NCI-H524 (cell line): ENCODE measurements around the gene ZNF780B.
"Not testable (repeated sequence)": the region's sequence is repeated elsewhere in the genome, so short reads cannot be mapped to it uniquely, and the experiment has no call there.

Experiments
- DNase-seq, 2 experiments: peaks; one replicate each; lab custom pipeline; 2025; lab: John Stamatoyannopoulos, UW

The ZNF780B gene

DNA sequence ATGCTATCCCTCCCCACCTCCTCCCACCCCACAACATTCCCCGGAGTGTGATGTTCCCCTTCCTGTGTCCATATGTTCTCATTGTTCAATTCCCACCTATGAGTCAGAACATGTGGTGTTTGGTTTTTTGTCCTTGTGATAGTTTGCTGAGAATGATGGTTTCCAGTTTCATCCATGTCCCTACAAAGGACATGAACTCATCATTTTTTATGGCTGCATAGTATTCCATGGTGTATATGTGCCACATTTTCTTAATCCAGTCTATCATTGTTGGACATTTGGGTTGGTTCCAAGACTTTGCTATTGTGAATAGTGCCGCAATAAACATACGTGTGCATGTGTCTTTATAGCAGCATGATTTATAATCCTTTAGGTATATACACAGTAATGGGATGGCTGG is 18.0 kb downstream of the ZNF780B start:
- DNase-seq = not testable (repeated sequence)

DNA sequence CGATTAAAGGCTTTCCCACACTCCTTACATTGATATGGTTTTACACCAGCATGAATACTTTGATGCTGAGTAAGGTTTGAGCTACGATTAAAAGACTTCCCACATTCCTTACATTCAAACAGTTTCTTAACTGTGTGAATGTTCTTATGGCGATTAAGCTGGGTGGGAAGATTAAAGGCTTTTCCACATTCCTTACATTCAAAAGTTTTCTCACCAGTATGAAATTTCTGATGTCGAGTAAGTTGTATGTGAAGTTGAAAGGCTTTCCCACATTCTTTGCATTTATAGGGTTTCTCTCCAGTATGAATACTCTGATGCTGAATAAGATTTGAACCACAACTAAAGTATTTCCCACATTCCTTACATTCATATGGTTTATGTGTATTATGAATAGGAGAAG is 20.0 kb downstream of the ZNF780B start:
- DNase-seq = no peak

DNA sequence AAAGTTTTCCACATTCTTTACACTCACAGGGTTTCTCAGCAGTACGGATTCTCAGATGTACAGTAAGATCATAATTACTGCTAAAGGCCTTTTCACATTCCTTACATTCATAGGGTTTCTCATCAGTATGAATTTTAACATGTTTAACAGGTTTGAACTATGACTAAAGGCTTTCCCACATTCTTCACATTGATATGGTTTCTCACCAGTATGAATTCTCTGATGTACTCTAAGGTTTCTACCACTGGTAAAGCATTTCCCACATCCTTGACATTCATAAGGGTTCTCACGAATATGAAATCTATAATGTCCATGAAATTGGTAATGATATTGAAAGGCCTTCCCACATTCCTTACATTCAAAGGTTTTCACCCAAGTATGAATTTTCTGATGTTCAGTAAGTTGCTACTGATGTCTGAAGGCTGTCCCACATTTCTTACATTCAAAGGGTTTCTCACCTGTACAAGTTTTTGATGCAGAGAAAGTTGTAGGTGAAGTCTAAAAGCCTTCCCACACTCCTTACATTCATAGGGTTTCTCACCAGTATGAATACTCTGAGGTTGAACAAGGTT is 22.0 kb downstream of the ZNF780B start:
- DNase-seq = no peak

DNA sequence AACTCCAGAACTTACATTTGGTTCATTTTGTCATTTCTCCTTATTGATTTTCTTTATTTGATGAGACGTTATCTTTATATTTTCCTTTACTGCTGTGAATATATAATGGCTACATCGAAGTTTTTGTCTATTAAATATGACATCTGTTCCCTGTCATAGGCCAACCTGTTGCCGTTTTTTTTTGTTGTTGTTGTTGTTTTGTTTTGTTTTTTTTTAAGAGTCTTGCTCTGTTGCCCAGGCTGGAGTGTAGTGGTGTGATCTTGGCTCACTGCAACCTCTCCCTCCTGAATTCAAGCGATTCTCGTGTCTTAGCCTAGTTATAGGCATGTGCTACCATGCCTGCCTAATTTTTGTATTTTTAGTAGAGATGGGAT is 29.4 kb downstream of the ZNF780B start:
- no peak for DNase-seq

DNA sequence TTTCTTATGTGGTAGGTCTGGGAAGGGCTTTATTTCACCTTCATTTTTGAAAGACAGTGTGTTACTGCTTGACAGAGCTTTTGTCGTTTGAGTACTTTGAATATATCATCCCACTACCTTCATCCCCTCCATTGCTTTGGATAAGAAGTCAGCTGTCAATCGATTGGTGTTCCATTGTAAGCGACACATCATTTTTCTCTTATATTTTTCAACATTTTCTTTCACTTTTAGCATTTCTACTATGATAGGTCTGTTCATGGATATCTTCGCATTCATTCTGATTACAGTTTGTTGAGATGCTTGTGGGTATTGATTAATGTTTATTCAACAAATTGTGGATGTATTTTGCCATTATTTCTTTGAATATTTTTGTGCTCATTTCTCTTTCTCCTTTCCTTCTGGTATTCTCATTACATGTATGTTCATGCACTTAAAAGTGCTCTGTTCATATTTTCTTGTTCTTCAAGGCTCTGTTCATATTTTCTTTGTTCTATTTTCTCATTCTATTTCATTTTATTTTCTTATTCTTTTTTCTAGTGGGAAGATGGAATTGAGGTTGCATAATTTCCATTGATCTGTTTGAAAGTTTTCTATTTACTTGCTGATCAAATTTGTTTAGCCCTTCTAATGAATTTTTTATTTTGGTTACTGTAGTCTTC is 30.0 kb downstream of the ZNF780B start:
- no peak for DNase-seq

DNA sequence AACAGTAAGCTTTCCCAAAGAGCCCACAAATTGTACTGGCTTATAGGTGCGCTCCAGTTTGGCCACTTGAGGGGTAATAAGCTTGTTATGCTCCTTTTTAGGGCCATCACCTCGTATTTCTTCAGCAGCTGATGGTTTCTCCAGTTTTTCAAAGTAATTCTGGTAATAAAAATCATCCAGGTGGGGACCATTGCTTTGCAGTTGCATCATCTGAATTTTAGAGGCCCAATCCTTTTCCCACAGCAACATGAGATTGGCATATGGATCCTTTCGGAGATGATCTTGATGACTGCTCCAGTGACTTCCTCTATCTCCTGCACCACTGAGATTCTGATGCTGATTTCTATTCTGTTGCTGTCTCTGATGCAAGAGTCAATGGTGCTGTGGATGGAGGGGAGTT is 32.1 kb downstream of the ZNF780B start:
- DNase-seq = no peak

DNA sequence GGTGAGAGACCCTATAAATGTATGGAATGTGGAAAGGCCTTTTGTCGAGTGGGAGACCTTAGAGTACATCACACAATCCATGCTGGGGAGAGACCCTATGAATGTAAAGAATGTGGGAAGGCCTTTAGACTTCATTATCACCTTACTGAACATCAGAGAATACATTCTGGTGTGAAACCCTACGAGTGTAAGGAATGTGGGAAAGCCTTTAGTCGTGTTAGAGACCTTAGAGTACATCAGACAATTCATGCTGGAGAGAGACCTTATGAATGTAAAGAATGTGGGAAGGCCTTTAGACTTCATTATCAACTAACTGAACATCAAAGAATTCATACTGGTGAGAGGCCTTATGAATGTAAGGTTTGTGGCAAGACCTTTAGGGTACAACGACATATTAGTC is 42.0 kb downstream of the ZNF780B start:
- DNase-seq = no peak

DNA sequence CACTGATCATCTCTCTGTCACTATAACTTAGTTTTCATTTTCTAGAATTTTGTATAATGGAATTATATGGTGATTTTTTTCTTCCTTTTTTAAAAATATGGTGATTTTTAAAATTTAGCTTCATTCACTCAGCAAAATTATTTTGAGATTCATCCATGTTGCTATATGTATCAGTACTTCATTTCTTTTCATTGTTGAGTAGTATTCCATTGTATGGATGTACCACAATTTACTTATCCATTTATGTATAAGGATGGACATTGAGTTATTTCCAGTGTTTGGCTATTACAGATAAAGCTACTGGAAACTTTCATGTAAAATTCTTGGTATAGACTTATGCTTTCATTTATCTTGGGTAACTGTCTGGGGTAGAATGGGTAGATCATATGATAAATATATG is 46.4 kb downstream of the ZNF780B start:
- no peak for DNase-seq

DNA sequence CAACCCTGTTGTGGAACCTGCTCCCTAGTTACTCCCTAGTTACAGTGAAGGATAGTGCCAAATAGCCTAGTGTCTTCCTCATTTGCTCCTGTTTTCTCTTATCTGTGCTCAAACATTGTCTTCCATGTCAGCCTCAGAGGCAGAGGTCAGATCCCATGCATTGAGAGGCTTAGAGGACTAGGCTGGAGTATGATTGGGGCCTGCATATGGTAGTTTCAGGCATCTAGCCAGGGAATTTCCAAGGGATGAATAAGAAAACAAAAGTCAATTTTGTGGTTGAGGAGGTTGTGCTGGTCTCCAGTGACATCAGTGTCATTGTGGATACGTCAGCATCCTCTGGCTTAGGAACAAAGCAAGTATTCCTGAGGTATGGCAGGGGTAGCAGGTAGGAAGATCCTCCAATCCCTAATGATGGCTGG is 49.7 kb downstream of the ZNF780B start:
- no peak for DNase-seq

DNA sequence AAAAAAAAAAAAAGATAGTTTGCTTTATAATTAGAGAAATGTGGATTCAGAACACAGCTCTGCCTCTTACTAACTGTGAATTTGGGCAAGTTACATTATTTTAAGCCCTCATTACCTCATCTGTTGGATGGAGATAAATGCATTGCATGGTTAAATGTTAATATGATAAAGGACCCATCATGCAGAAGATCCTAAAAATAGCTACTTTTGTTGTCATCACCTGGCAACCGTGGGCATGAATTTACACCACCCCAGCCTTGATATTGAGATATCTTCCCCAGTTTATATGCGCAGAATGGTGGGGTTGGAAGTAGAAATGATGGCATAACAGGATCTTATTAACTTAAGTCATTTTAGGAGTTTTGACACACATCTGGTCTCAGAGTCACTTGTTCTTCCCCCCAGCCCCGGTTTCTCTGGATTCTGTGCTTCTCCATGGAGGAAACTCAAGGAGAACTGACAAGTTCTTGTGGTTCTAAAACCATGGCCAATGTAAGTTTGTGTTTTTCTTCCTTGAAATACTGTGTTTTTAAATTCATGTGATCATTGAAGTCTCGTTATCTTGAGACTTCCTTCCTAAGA is 50.2 kb downstream of the ZNF780B start:
- no peak for DNase-seq

DNA sequence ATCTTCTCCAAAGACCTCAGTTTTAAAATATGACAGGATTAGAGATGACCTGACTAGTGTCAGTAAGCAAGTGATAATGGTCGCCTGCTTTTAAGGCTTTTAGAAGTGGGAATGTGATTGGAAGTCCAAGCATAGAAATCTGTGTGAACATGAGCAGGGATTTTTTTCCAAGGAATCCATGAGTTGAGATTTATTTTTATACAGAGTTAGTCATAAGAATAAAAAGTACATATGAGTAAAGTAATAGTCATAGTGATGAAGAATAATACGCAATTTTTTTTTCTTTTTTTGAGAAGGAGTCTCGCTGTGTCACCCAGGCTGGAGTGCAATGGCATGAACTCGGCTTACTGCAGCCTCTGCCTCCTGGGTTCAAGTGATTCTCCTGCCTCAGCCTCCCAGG is 57.5 kb downstream of the ZNF780B start:
- no peak for DNase-seq

DNA sequence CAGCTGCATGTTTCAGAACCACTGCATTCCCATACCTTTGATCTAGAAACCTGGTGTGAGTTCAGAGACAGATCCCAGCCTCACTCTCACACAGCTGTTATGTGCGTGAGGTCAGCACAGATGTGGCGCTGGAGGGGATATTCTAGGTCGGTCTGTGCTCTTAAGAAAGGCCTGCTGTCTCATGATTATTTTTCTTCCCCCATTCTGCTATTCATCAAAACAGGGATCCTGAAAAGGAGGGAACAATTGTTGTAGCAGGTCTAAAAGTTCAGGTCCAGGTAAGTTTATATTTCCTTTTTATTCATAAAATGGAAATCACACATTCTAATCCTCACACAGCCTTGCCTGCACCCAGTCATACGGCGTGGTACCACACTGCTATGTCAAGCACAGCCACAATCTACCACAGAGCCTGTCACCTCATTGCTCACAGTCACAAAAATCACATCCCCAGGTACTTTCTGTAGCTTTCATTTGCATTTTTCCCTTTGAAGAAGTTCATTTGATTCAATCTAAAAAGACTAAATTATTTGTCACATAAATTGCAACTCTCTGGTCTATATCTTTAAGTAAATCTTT is 58.3 kb downstream of the ZNF780B start:
- no peak for DNase-seq

DNA sequence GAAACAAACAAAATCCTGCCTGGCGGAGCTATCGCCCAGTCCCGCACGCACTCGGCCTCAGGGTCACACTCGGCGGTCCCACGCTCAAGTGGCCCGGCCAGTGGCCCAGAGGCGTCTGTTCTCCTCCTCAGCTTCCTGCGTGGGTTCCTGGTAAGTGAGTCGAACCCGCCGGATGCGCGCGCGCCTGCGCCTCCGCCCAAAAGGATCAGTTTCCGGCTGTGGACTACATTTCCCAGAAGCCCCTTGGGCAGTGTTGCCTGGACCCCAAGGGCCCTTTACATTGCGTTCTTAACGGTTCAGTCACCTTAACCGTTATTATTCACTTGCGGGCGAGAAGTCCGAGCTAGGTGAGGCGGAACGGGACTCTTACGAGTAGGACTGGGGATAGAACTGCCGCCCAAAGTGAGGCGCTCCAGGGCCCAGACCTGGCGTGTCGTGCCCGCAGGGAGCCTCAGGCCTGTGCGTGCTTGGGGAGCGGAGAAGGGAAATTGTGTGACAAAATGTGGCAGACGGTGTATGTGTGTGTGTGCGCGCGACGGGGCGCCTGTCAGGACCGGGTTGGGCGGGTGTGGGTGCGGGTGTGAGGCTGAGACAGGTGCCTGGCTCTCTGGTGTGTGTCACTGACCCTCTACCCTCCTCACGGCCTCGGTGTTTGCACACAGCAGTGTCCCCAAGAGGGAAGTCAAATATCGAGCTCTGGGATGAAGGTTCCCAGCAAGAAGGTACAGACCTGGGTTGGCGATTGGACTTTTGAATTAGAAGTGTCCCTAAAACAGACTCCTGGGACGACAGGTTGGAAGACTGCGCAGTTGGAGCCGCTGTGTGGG is 59.0 kb downstream of the ZNF780B start, which contains the start of gene ZNF546:
TSS of gene ZNF546 (plus strand) at position 250 of the 827 bp plus-strand sequence. CDS start 1,267 bp downstream, outside the sequence.
- peak; percentile 87 to 91 for DNase-seq

DNA sequence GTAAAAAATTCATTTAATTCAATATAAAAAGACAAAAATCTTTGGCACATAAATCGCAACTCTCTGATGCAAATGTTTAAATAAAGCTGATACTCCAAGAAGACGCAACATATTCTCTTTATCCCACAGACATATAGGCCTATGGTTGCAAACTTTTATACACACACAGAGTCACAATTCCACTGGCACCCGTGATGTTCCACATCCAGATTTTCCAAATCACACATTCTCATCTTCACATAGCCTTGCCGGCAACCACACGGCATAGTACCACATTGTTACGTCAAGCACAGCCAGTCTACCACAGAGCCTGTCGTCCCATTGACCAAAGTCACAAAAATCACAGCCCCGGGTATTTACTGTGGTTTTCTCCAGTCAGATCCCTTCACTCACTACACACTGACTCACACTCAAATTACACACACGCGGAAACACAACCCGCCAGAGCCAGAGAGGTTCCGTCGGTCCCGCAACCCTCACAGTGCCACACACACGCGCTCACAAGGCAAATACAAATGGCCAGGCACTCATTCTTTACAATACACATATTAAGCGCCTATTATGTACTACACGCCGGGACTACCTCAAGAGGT is 59.7 kb downstream of the ZNF780B start:
- peak; percentile 42 to 63 for DNase-seq

DNA sequence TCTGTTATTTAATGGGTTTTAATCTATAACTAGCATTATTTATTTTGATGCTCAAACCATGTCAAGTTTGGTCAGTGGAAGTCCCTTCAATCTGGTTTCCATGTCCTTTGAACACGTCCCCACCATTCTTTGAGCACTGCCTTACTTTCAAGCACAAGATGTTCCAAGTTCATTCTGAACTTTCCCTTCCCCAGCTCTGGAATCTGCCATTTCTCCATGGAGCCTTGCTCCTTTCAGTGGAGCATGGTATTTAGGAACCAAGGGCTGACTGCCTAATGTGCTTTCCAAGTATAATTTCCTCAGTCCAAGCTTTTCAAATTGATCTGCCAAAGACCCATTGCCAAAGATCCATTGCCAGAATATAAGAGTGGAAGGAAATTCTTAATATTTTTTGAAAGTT is 60.2 kb downstream of the ZNF780B start:
- DNase-seq = no peak

DNA sequence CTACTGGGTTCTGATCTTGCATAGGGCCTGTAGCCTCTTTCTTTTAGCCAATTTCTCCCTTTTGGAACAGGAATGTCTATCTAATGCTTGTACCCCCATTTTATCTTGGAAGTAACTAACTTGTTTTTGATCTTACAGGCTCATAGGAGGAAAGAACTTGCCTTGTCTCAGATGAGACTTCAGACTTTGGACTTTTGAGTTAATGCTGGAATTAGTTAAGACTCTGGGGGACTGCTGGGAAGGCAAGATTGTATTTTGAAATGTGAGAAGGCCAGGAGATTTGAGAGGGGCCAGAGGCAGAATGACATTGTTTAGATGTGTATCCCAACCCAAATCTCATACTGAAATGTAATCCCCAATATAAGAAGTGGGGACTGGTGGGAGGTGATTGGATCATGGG is 61.7 kb downstream of the ZNF780B start:
- DNase-seq = no peak

DNA sequence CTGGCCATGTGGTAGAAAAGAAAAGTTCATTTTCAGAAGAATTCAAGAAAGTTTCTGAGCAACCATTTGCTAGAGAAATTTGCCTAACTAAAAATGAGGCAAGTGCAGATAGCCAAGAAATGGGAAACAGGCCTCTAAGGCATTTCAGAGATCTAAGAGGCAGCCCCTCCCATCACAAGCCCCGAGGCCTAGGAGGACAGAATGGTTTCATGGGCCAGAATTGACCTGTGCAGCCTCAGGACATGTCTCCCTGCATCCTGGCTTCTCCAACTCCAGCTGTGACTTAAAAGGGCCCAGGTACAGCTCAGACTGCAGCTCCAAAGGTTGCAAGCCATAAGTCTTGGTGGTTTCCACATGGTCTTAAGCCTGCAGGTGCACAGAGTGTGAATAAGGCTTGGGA is 62.4 kb downstream of the ZNF780B start:
- DNase-seq = no peak

DNA sequence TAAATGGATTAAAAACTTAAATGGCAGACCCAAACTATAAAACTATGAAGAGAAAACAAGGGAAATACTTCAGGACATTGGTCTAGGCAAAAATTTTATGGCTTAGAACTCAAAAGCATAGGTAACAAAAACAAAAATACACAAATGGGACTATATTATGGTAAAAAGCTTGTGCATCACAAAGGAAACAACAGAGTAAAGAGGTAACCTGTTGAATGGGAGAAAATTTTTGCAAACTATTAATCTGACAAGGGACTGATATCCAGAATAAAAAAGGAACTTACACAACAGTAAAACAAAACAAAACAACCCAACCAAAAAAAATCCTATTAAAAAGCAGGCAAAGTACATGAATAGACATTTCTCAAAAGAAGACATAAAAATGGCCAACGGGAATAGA is 68.4 kb downstream of the ZNF780B start:
- no peak for DNase-seq

DNA sequence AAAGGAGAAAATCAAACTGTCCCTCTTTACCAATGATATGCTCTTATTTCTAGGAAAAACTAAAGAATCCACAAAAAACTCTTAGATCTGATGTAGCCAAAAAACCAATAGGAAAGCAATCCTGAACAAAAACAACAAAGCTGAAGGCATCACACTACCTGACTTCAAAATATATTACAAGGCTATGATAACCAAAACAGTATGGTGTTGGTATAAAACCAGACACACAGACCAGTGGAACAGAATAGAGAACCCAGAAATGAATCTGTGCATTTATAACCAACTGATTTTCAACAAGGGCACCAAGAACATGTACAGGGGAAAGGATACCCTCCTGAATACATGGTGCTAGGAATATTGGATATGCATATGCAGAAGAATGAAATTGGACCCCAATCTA is 68.9 kb downstream of the ZNF780B start:
- no peak for DNase-seq

DNA sequence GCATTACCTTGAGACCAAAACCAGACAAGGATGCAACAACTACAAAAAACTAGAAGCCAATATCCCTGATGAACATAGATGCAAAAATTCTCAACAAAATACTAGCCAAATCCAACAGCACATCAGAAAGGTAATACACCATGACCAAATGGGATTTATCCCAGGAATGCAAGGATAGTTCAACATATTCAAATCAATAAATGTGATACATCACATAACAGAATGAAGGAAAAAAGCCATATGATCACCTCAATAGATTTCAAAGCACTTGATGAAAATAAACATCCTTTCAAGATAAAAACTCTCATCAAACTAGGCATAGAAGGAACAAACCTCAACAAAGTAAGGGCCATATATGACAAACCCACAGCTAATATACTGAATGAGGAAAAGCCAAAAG is 69.4 kb downstream of the ZNF780B start:
- DNase-seq = no peak

DNA sequence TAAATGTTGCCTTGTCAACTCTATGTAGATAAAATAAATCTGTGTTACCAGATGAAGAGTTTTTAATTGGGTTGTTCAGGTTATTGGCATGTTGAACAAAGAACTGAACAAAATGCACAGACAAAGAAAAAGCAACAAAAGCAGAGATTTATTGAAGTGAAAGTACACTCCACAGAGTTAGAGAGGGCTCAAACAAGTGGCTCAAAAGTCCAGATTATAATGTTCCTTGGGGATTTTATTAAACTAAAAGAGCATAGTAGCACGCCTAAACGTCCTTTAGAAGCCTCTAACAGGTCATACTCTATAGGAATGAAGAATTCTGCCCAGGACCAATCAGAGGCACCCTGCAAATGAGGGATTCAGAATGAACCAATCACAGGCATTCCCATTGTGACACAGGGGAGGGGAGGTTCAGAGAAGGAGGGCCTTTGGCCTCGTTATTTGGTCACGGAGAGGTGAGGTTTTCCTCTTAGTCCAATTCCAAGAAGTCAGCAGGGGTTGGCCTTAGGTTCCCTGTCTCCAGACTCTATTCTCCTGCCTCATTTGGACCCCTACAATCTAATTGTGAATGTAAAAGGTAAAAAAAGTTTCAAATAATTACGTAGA is 72.2 kb downstream of the ZNF780B start:
- no peak for DNase-seq

DNA sequence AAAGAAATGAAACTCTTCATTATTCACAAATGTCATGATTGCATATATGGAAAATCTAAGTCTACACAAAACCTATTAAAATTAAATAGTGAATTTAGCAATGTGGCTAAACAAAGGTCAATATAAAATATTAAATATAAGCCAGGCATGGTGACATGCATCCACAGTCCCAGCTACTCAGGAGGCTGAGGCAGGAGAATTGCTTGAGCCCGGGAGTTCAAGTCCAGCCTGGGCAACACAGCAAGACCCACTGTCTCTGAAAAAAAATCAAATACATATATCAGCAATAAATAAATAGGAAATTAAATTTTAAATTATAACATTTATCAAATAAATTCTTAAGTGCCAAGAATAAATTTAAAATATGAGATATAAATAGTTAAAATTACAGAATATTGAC is 73.1 kb downstream of the ZNF780B start:
- no peak for DNase-seq
